Heart left ventricle (tissue), 16 donors: Measurements from ENCODE around the gene GPR153. TPM values are rescaled to one million over a fixed set of nuclear protein-coding genes. Genes with fewer than 3 reads are reported as not detected.

Source experiments
- ATAC-seq, 4 donors: fragments of 200-7000 bp; cut with Tn5 transposase; one replicate each; pipeline ENCODE4 v1.9.1; 2020 to 2022; ENCODE audit warnings: moderate library complexity in 4 of 4, mild to moderate bottlenecking in 3 of 4, moderate number of reproducible peaks in 1 of 4
- DNase-seq, 5 donors: peaks; one replicate each; pipeline ENCODE4 v3.0.0-alpha.2; 2020
- H3K27ac ChIP-seq, 12 donors: fragments of 200-600 bp; sonication (generic) in 4 of 12; one replicate each; pipeline versions ENCODE4 v1.5.0 to v1.8.0; 2016 to 2022; ENCODE audit warnings: mild to moderate bottlenecking in 2 of 12
- H3K27me3 ChIP-seq, 9 donors: fragments of 200-600 bp; sonication (generic) in 2 of 9; one replicate each; pipeline versions ENCODE4 v1.5.1 to v1.8.0; 2016 to 2022; ENCODE audit warnings: mild to moderate bottlenecking in 3 of 9
- H3K36me3 ChIP-seq, 9 donors: fragments of 200-600 bp; sonication (generic) in 2 of 9; one replicate each; pipeline versions ENCODE4 v1.5.0 to v1.8.0; 2018 to 2022; ENCODE audit warnings: mild to moderate bottlenecking in 2 of 9
- H3K4me1 ChIP-seq, 12 donors: fragments of 200-600 bp; sonication (generic) in 4 of 12; one replicate each; pipeline versions ENCODE4 v1.5.0 to v1.8.0; 2016 to 2022; ENCODE audit warnings: mild to moderate bottlenecking in 3 of 12
- H3K4me3 ChIP-seq, 12 donors: fragments of 200-600 bp; sonication (generic) in 4 of 12; one replicate each; pipeline versions ENCODE4 v1.5.0 to v1.8.0; 2017 to 2022; ENCODE audit warnings: mild to moderate bottlenecking in 9 of 12, moderate library complexity in 4 of 12
- H3K9me3 ChIP-seq, 12 donors: fragments of 200-600 bp; sonication (generic) in 4 of 12; one replicate each; pipeline versions ENCODE4 v1.5.0 to v1.8.0; 2016 to 2022; ENCODE audit warnings: mild to moderate bottlenecking in 1 of 12
- CTCF ChIP-seq, 12 donors: fragments of 200-600 bp; sonication (generic) in 4 of 12; IDR thresholded peaks; one replicate each; pipeline versions ENCODE4 v1.5.0 to v1.8.0; 2018 to 2022; ENCODE audit warnings: antibody characterized with exemption in 12 of 12, mild to moderate bottlenecking in 5 of 12
- POLR2A ChIP-seq, 2 donors: fragments of 450-650 bp; IDR thresholded peaks; one replicate each; pipeline ENCODE4 v1.6.1; 2017; ENCODE audit warnings: antibody characterized with exemption in 2 of 2, mild to moderate bottlenecking in 2 of 2, moderate library complexity in 2 of 2
- WGBS, 4 donors: extraction: QIAGEN DNeasy Blood & Tissue Kit in 2 of 4; methylation state at CpG; one replicate each; pipeline versions ENCODE4 v1.1.5 to v1.1.7; 2013 to 2018; 5-methylcytosine and 5-hydroxymethylcytosine counted together
- intact Hi-C, 10 donors: fragments of 100-400 bp; cut with DNase I; formaldehyde crosslinking; loops; one replicate each; pipeline versions ENCODE4 v1.11.1 to v1.14.2; 2022
- polyA plus RNA-seq, 2 donors: library from polyadenylated mRNA; stranded (reverse); fragments of 200-250 nt; gene quantifications; one replicate each; pipeline ENCODE4 v1.2.3, GENCODE V29; 2013
- total RNA-seq, 9 donors: library from RNA; depleted of rRNA in 2 of 9; stranded (reverse); fragments of >200 nt in 2 of 9; fragmentation: NEBNext Ultra II Directional in 3 of 9; extraction: Animal tissue kit (Norgen Biotek cat#: 25700) in 3 of 9; gene quantifications; one replicate each; pipeline versions ENCODE4 v1.1.0 to v1.2.4, GENCODE V29; 2016 to 2023
- donor health status: ischemic (EF 13 %, LVEDD 7.1; RV severe dilation, severe dysfunction).
- donor health status: healthy with polysubstance abuse.
- donor health status: DM: no; HTN: yes; CAD: no.
- donor health status: DM: no; HTN: no; CAD: no.
- donor health status: ischemic (EF 25% LVEDD 6.9; RV normal size, moderate dysfunction).
- donor health status: ischemic (EF 25% LVEDD 5.7; RV mildly dilated, moderate dysfunction).
- donor health status: healthy.
- donor health status: DM: yes; HTN: yes; CAD: no.
- donor health status: ischemic (EF 35%, LVEDD 5.7; RV mildly dilated, moderate dysfunction).
- donor health status: nonischemic (EF 11% LVEDD 7.7; RV severe dilation, severe dysfunction).
- donor health status: DM: yes; HTN: yes; CAD: no.
- donor health status: PGD.
- donor health status: ischemic (EF 29% LVEDD 5.4; RV normal size, mild dysfunction).
- donor health status: nonischemic (EF 23%, LVEDD 6.1; RV moderate dilation, normal function).

Gene GPR153
- total and polyA plus RNA-seq, 11 donors: 2.7 to 30.0 (median 4.7) TPM

DNA sequence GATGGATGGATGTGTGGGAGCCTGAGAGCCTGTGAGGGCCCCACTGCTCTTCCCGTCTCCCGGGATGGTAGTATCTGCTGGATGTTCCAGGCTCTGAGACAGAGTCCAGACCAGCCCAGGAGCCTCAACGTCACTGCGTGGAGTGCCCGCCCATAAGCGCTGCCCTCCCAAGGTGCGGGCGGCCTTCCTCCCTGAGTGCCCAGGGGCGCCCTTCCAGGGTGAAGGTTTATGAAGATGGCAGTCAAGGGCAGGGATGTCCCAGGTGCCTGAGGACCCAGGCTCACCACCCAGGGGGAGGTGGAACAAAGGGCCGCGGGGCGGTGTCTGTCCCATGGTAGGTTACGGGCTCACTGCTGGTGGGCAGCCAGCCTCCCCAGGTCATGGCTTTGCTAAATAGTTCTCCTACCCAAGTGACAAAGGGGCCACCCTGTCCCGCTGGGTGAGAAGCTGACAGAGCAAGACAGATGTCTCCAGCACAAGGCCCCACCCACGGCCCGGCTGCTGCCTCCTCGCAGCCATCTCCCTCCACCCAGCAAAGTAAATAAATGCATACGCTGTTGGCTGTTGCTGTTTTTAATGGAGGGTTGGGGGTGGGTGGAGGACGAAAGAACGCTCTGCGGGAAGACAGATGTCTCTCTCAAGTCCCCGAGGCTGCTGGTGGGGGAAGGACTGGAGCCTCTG lies 9.0 kb upstream of the GPR153 start:
- TF ChIP-seq POLR2A (IDR thresholded peaks at IDR 0.05): no peak
- no peak for TF ChIP-seq CTCF (IDR thresholded peaks at IDR 0.05)
- H3K4me3 ChIP-seq: no peak overlapping the region
- H3K27ac ChIP-seq: no peak overlapping the region
- no peaks in the 10 kb centered on the region for H3K27me3 ChIP-seq
- no peaks in the 10 kb centered on the region for H3K9me3 ChIP-seq
- H3K4me1 ChIP-seq: peaks cover 0 to 5% (median 0%) of the 10 kb centered on the region in 12 donors
- 81 to 88% (median 84%) methylated on average over 20 to 22 of the region's 22 CpGs for WGBS, 4 donors
- H3K36me3 ChIP-seq: no peaks in the 10 kb centered on the region
- intact Hi-C loops: loop anchor here in 1 of 10 donors (5.0 kb wide), 1 partner anchor 72 kb away; no protein-coding TSS in a partner anchor
- ATAC-seq (no peak), DNase-seq (no peak)

GRCh38 chr1:6269296-6269695 lies 8.4 kb upstream of the GPR153 start:
- ATAC-seq: no peak

DNA sequence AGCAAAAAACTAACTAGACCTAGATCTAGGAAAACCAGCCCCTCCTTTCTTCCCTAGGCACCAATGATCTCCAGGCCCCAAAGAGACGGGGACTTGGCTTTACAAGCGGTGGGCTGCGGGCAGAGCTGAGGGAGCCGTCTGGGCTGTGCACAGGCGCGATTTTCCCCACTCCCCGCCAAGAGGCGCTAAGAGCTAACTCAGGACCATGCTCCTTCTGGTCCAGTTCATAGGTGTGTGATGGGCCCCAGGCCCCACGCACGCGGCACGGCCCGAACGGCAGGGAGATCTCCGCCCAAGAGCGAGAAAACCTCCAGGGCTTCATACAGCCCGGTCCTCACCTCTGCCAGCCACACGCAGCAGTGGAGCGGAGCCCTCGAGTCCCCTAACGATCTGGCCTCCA lies 7.5 kb upstream of the GPR153 start:
- peak in 1 of 12 donors; percentile 10 for TF ChIP-seq CTCF (IDR thresholded peaks at IDR 0.05)
- no peak for TF ChIP-seq POLR2A (IDR thresholded peaks at IDR 0.05)
- Histone ChIP-seq H3K9me3 (no peaks in the 10 kb centered on the region), H3K4me1 (peaks cover 0 to 16% (median 5%) of the 10 kb centered on the region in 12 donors), H3K27me3 (no peaks in the 10 kb centered on the region), H3K27ac (no peak overlapping the region), H3K4me3 (no peak overlapping the region), H3K36me3 (no peaks in the 10 kb centered on the region)
- no peak for DNase-seq
- intact Hi-C loops: loop anchor here in 1 of 10 donors (5.0 kb wide), 1 partner anchor 74 kb away; no protein-coding TSS in a partner anchor
- WGBS, 4 donors: 81 to 90% (median 83%) methylated on average over 13 to 21 of the region's 21 CpGs
- no peak for ATAC-seq

More at GRCh38 chr1:6269296-6269695, 8.4 kb upstream of the GPR153 start:
- 88 to 98% (median 95%) methylated on average over 7 to 14 of the region's 14 CpGs for WGBS, 4 donors
- TF ChIP-seq CTCF (IDR thresholded peaks at IDR 0.05) (no peak), POLR2A (IDR thresholded peaks at IDR 0.05) (no peak)
- no peak for DNase-seq
- Histone ChIP-seq H3K4me3 (no peak overlapping the region), H3K4me1 (peaks cover 0 to 7% (median 0%) of the 10 kb centered on the region in 12 donors), H3K27ac (no peak overlapping the region), H3K27me3 (no peaks in the 10 kb centered on the region), H3K9me3 (no peaks in the 10 kb centered on the region), H3K36me3 (no peaks in the 10 kb centered on the region)
- intact Hi-C loops: loop anchor here in 1 of 10 donors (5.0 kb wide), 1 partner anchor 73 kb away; no protein-coding TSS in a partner anchor

DNA sequence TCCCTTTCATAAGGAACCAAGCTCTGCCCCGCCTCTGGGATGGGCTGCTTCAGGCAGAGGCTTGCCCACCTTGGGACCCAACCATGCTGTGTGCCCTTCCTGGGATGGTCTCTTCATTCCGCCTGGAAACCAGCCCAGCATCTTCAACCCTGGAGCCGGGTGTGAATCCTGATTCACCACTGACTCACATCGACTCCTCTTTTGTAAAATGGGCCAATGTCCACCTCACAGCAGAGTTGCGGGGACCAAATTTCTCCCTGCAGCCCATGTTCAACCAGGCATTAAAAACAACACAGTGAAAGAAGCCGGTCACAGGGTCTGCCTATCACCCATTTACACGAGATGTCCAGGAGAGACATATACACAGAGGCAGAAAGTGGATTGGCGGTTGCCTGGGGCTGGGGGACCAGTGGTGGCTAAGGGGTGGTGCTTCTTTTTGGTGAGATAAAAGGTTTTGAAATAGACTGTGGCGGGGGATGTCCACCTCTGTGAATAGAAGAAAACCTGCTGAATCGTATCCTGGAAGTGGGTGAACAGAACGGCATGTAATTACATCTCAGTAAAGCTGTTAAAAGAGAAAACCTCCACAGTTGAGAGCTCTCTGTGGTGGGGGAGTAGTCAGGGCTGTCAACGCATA lies 6.9 kb upstream of the GPR153 start:
- Histone ChIP-seq H3K27ac (no peak overlapping the region), H3K27me3 (no peaks in the 10 kb centered on the region), H3K36me3 (no peaks in the 10 kb centered on the region), H3K4me1 (peaks cover 0 to 20% (median 6%) of the 10 kb centered on the region in 12 donors), H3K4me3 (no peak overlapping the region), H3K9me3 (no peaks in the 10 kb centered on the region)
- ATAC-seq (no peak), DNase-seq (no peak)
- 92 to 93% (median 92%) methylated on average over 12 of the region's 12 CpGs for WGBS, 4 donors
- intact Hi-C loops: loop anchor here in 1 of 10 donors (5.0 kb wide), 1 partner anchor 74 kb away; no protein-coding TSS in a partner anchor
- TF ChIP-seq CTCF (IDR thresholded peaks at IDR 0.05) (no peak), POLR2A (IDR thresholded peaks at IDR 0.05) (no peak)
